Measurements from ENCODE around the gene MYO5B. TPM values are rescaled to one million over a fixed set of nuclear protein-coding genes. Genes with fewer than 3 reads are reported as not detected.
A peak's percentile ranks its signal among the peaks of the same experiment; 100 is the strongest.

The MYO5B gene
- total and polyA plus RNA-seq, 4 donors = 5.4 to 23.4 (median 11.4) TPM

DNA sequence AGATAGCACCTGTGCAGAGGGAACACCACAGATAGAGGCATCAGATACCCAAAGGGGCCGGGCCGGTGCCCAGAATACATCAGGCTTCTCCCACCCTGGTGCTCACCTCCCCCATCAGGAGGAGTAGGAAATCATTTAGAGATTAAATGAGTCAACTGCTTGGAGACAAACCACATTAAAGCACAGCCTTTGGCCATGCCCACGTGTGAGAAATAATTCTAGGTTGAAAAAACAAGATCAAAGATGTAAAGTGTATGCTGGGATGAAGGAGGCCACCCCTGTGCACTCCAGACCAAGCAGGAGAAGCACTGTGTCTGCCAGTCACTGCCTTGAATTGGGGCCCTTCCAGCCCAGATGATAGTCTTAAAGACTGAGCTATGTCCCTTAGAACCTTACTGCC is 228.9 kb downstream of the MYO5B start:
- Histone ChIP-seq H3K4me1 (ENCODE audit: control insufficient read depth in 4 of 4, insufficient read depth in 4 of 4, low read length in 3 of 4) (peaks cover 6 to 23% (median 18%) of the 10 kb centered on the region in 4 donors), H3K36me3 (ENCODE audit: control insufficient read depth in 4 of 4, insufficient read depth in 3 of 4, low read depth in 1 of 4, low read length in 3 of 4) (peaks cover 0 to 7% (median 0%) of the 10 kb centered on the region in 4 donors), H3K27me3 (ENCODE audit: control insufficient read depth in 4 of 4, insufficient read depth in 4 of 4, low read length in 3 of 4) (no peaks in the 10 kb centered on the region), H3K27ac (ENCODE audit: low read depth in 1 of 2, low read length in 2 of 2) (peak overlapping the region; percentile 83 to 84), H3K9me3 (ENCODE audit: control insufficient read depth in 4 of 4, low read length in 3 of 4) (no peaks in the 10 kb centered on the region), H3K4me3 (ENCODE audit: low read depth in 1 of 3, low read length in 3 of 3) (no peak overlapping the region), H3K9ac (ENCODE audit: low read depth in 1 of 2, low read length in 2 of 2) (peak overlapping the region in 1 of 2 donors; percentile 48)
- DNase-seq (ENCODE audit: low spot score) = no peak
- TF ChIP-seq EGR1 (IDR thresholded peaks at IDR 0.05; ENCODE audit: low read depth in 2 of 2) = no peak
- 82% methylated on average over 3 of the region's 3 CpGs for WGBS

DNA sequence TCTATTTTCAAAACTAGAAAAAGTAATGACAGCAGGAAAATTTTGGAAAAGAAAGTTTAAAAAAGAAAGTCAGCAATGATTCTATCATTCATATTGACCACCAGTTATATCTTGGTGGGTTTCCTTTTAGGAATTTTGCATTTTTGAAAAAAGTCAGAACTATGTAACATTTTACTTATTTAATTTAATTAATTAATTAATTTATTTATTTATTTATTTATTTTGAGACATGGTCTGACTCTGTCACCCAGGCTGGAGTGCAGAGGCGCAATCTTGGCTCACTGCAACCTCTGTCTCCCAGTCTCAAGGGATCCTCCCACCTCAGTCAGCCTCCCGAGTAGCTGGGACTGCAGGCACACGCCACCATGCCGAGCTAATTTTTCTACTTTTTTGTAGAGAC is 231.7 kb downstream of the MYO5B start:
- no peak overlapping the region for H3K4me3 ChIP-seq (ENCODE audit: low read depth in 1 of 3, low read length in 3 of 3)
- no peak for DNase-seq (ENCODE audit: low spot score)
- no peak overlapping the region for H3K27ac ChIP-seq (ENCODE audit: low read depth in 1 of 2, low read length in 2 of 2)
- H3K9me3 ChIP-seq (ENCODE audit: control insufficient read depth in 4 of 4, low read length in 3 of 4) = no peaks in the 10 kb centered on the region
- H3K4me1 ChIP-seq (ENCODE audit: control insufficient read depth in 4 of 4, insufficient read depth in 4 of 4, low read length in 3 of 4) = peaks cover 4 to 17% (median 16%) of the 10 kb centered on the region in 4 donors
- no peaks in the 10 kb centered on the region for H3K27me3 ChIP-seq (ENCODE audit: control insufficient read depth in 4 of 4, insufficient read depth in 4 of 4, low read length in 3 of 4)
- peaks cover 0 to 7% (median 0%) of the 10 kb centered on the region in 4 donors for H3K36me3 ChIP-seq (ENCODE audit: control insufficient read depth in 4 of 4, insufficient read depth in 3 of 4, low read depth in 1 of 4, low read length in 3 of 4)
- 96% methylated on average over 4 of the region's 4 CpGs for WGBS
- H3K9ac ChIP-seq (ENCODE audit: low read depth in 1 of 2, low read length in 2 of 2) = no peak overlapping the region
- no peak for TF ChIP-seq RXRA (IDR thresholded peaks at IDR 0.05)
- TF ChIP-seq, protein P1, sequence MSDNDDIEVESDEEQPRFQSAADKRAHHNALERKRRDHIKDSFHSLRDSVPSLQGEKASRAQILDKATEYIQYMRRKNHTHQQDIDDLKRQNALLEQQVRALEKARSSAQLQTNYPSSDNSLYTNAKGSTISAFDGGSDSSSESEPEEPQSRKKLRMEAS (IDR thresholded peaks at IDR 0.05) = no peak
- no peak for TF ChIP-seq RAD21 (IDR thresholded peaks at IDR 0.05)

GRCh38 chr18:49961271-49961670 is 233.7 kb downstream of the MYO5B start:
- no peak overlapping the region for H3K4me3 ChIP-seq (ENCODE audit: low read depth in 1 of 3, low read length in 3 of 3)
- WGBS = 74% methylated on average over 2 of the region's 2 CpGs
- no peak overlapping the region for H3K27ac ChIP-seq (ENCODE audit: low read depth in 1 of 2, low read length in 2 of 2)
- H3K27me3 ChIP-seq (ENCODE audit: control insufficient read depth in 4 of 4, insufficient read depth in 4 of 4, low read length in 3 of 4) = no peaks in the 10 kb centered on the region
- no peaks in the 10 kb centered on the region for H3K9me3 ChIP-seq (ENCODE audit: control insufficient read depth in 4 of 4, low read length in 3 of 4)
- no peak for TF ChIP-seq FOXA1 (IDR thresholded peaks at IDR 0.05)
- no peak for TF ChIP-seq CTCF (IDR thresholded peaks at IDR 0.05; ENCODE audit: low read depth, low read length, missing input control)
- TF ChIP-seq, protein P2, sequence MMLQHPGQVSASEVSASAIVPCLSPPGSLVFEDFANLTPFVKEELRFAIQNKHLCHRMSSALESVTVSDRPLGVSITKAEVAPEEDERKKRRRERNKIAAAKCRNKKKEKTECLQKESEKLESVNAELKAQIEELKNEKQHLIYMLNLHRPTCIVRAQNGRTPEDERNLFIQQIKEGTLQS (IDR thresholded peaks at IDR 0.05) = no peak
- TF ChIP-seq NR2F2 (IDR thresholded peaks at IDR 0.05) = no peak
- no peak for TF ChIP-seq EGR1 (IDR thresholded peaks at IDR 0.05; ENCODE audit: low read depth in 2 of 2)
- no peak for TF ChIP-seq TAF1 (conservative IDR thresholded peaks at IDR 0.05)
- TF ChIP-seq RXRA (IDR thresholded peaks at IDR 0.05) = no peak
- no peak for TF ChIP-seq HNF4A (conservative IDR thresholded peaks at IDR 0.05)
- TF ChIP-seq HNF4G (IDR thresholded peaks at IDR 0.05) = no peak
- no peak for TF ChIP-seq YY1 (IDR thresholded peaks at IDR 0.05)
- no peak for TF ChIP-seq FOXA2 (IDR thresholded peaks at IDR 0.05)
- TF ChIP-seq, protein P3, sequence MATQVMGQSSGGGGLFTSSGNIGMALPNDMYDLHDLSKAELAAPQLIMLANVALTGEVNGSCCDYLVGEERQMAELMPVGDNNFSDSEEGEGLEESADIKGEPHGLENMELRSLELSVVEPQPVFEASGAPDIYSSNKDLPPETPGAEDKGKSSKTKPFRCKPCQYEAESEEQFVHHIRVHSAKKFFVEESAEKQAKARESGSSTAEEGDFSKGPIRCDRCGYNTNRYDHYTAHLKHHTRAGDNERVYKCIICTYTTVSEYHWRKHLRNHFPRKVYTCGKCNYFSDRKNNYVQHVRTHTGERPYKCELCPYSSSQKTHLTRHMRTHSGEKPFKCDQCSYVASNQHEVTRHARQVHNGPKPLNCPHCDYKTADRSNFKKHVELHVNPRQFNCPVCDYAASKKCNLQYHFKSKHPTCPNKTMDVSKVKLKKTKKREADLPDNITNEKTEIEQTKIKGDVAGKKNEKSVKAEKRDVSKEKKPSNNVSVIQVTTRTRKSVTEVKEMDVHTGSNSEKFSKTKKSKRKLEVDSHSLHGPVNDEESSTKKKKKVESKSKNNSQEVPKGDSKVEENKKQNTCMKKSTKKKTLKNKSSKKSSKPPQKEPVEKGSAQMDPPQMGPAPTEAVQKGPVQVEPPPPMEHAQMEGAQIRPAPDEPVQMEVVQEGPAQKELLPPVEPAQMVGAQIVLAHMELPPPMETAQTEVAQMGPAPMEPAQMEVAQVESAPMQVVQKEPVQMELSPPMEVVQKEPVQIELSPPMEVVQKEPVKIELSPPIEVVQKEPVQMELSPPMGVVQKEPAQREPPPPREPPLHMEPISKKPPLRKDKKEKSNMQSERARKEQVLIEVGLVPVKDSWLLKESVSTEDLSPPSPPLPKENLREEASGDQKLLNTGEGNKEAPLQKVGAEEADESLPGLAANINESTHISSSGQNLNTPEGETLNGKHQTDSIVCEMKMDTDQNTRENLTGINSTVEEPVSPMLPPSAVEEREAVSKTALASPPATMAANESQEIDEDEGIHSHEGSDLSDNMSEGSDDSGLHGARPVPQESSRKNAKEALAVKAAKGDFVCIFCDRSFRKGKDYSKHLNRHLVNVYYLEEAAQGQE (IDR thresholded peaks at IDR 0.05) = no peak
- TF ChIP-seq SP1 (IDR thresholded peaks at IDR 0.05) = no peak
- TF ChIP-seq, protein P4, sequence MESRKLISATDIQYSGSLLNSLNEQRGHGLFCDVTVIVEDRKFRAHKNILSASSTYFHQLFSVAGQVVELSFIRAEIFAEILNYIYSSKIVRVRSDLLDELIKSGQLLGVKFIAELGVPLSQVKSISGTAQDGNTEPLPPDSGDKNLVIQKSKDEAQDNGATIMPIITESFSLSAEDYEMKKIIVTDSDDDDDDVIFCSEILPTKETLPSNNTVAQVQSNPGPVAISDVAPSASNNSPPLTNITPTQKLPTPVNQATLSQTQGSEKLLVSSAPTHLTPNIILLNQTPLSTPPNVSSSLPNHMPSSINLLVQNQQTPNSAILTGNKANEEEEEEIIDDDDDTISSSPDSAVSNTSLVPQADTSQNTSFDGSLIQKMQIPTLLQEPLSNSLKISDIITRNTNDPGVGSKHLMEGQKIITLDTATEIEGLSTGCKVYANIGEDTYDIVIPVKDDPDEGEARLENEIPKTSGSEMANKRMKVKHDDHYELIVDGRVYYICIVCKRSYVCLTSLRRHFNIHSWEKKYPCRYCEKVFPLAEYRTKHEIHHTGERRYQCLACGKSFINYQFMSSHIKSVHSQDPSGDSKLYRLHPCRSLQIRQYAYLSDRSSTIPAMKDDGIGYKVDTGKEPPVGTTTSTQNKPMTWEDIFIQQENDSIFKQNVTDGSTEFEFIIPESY (IDR thresholded peaks at IDR 0.05) = no peak
- no peak for TF ChIP-seq GABPA (IDR thresholded peaks at IDR 0.05 in 1 of 2, conservative IDR thresholded peaks at IDR 0.05 in 1 of 2)
- TF ChIP-seq, protein P1 (IDR thresholded peaks at IDR 0.05) = no peak
- no peak for TF ChIP-seq JUND (IDR thresholded peaks at IDR 0.05)
- no peak for TF ChIP-seq RAD21 (IDR thresholded peaks at IDR 0.05)
- H3K9ac ChIP-seq (ENCODE audit: low read depth in 1 of 2, low read length in 2 of 2) = no peak overlapping the region
- peaks cover 0 to 7% (median 0%) of the 10 kb centered on the region in 4 donors for H3K36me3 ChIP-seq (ENCODE audit: control insufficient read depth in 4 of 4, insufficient read depth in 3 of 4, low read depth in 1 of 4, low read length in 3 of 4)
- no peak for DNase-seq (ENCODE audit: low spot score)
- peaks cover 0 to 3% (median 2%) of the 10 kb centered on the region in 4 donors for H3K4me1 ChIP-seq (ENCODE audit: control insufficient read depth in 4 of 4, insufficient read depth in 4 of 4, low read length in 3 of 4)

All from liver (tissue), 9 donors.